ENCODE results near the gene KCP. TPM values are rescaled to one million over a fixed set of nuclear protein-coding genes. Genes with fewer than 3 reads are reported as not detected.

The KCP gene
- total RNA-seq, 1 experiment from 2014 or later, result 2.7 TPM

- no peak for TF ChIP-seq ARID4B (CRISPR knock-in tag; IDR thresholded peaks at IDR 0.05; ENCODE audit: borderline replicate concordance)
- no peak for TF ChIP-seq MAX (CRISPR knock-in tag; IDR thresholded peaks at IDR 0.05)
- no peak for TF ChIP-seq ZNF317 (CRISPR knock-in tag; IDR thresholded peaks at IDR 0.05; ENCODE audit: borderline replicate concordance, low read depth)
- TF ChIP-seq MXD4 (CRISPR knock-in tag; IDR thresholded peaks at IDR 0.05; ENCODE audit: borderline replicate concordance), result no peak
- no peak for TF ChIP-seq KAT7 (CRISPR knock-in tag; IDR thresholded peaks at IDR 0.05; ENCODE audit: borderline replicate concordance)
These were observed 61.4 kb downstream of the KCP start (continued) for GRCh38 chr7:128849156-128849515.

GRCh38 chr7:128848289-128849155 is 62.0 kb downstream of the KCP start:
- Mint-ChIP-seq H3K27me3 (ENCODE audit: low read depth) (no peaks in the 10 kb centered on the region), H3K27ac (no peak overlapping the region), H3K4me1 (no peaks in the 10 kb centered on the region), H3K36me3 (no peaks in the 10 kb centered on the region), H3K9me3 (no peaks in the 10 kb centered on the region), H3K4me3 (no peak overlapping the region)
- TF ChIP-seq NFE2L1 (CRISPR knock-in tag; IDR thresholded peaks at IDR 0.05) (no peak), ZSCAN18 (CRISPR knock-in tag; IDR thresholded peaks at IDR 0.05) (no peak), ZNF317 (CRISPR knock-in tag; IDR thresholded peaks at IDR 0.05; ENCODE audit: borderline replicate concordance, low read depth) (no peak)
- ChIA-PET CTCF (interaction anchor here (1.1 kb wide), 2 partner anchors 11 to 13 kb away, joined by 5 read pairs; no protein-coding TSS in a partner anchor), POLR2A (no interaction called here)
- ATAC-seq (no peak), DNase-seq (ENCODE audit: low spot score) (no peak)

- no peaks in the 10 kb centered on the region for H3K36me3 Mint-ChIP-seq
- no peaks in the 10 kb centered on the region for H3K9me3 Mint-ChIP-seq
- ChIA-PET POLR2A (no interaction called here), CTCF (interaction anchor here (1.1 to 1.3 kb wide), 3 partner anchors 12 to 36 kb away, joined by 4 to 5 read pairs (median 5); no protein-coding TSS in a partner anchor)
- DNase-seq (ENCODE audit: low spot score) (no peak), ATAC-seq (no peak)
- no peak for TF ChIP-seq IRF2 (CRISPR knock-in tag; IDR thresholded peaks at IDR 0.05; ENCODE audit: borderline replicate concordance, low read depth)
- TF ChIP-seq NFATC4 (CRISPR knock-in tag; IDR thresholded peaks at IDR 0.05), result no peak
- TF ChIP-seq RORB (CRISPR knock-in tag; IDR thresholded peaks at IDR 0.05), result no peak
- TF ChIP-seq TEAD4 (CRISPR knock-in tag; IDR thresholded peaks at IDR 0.05), result no peak
- no peak for TF ChIP-seq ETV6 (CRISPR knock-in tag; IDR thresholded peaks at IDR 0.05)
- no peak for TF ChIP-seq ZMAT4 (CRISPR knock-in tag; IDR thresholded peaks at IDR 0.05)
- TF ChIP-seq MXD4 (CRISPR knock-in tag; IDR thresholded peaks at IDR 0.05; ENCODE audit: borderline replicate concordance), result no peak
- TF ChIP-seq RELA (CRISPR knock-in tag; IDR thresholded peaks at IDR 0.05; ENCODE audit: borderline replicate concordance), result no peak
- no peak for TF ChIP-seq ATF6 (CRISPR knock-in tag; IDR thresholded peaks at IDR 0.05)
- H3K27ac Mint-ChIP-seq, result no peak overlapping the region
- H3K27me3 Mint-ChIP-seq (ENCODE audit: low read depth), result no peaks in the 10 kb centered on the region
- H3K4me1 Mint-ChIP-seq, result no peaks in the 10 kb centered on the region
- no peak overlapping the region for H3K4me3 Mint-ChIP-seq
These were observed 62.7 kb downstream of the KCP start for GRCh38 chr7:128847721-128848211.
